ENCODE data around the gene GAMT.
A peak's percentile ranks its signal among the peaks of the same experiment; 100 is the strongest.

The GAMT gene

DNA sequence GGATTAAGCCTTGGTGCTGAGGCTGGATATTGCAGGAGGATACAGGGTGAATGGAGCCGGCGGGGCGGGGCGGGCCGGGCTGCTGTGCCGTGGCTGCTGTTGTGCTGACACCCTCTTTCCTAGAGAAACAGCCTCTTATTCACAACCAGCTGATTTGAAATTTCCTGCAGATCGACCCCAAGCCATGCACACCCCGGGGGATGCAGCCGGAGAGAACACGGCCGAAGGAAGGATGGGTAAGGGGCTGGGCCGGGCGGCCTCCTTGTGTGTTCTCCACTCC, 17.1 kb upstream of the GAMT start:
- Histone ChIP-seq H3K4me1 (ENCODE audit: insufficient read depth, low read length) (peaks cover 15% of the 10 kb centered on the region), H3K9me3 (ENCODE audit: control insufficient read depth, insufficient read depth, low read length) (no peaks in the 10 kb centered on the region), H3K36me3 (ENCODE audit: insufficient read depth, low read length) (peaks cover 6% of the 10 kb centered on the region), H3K9ac (ENCODE audit: low read depth, low read length) (no peak overlapping the region)

DNA sequence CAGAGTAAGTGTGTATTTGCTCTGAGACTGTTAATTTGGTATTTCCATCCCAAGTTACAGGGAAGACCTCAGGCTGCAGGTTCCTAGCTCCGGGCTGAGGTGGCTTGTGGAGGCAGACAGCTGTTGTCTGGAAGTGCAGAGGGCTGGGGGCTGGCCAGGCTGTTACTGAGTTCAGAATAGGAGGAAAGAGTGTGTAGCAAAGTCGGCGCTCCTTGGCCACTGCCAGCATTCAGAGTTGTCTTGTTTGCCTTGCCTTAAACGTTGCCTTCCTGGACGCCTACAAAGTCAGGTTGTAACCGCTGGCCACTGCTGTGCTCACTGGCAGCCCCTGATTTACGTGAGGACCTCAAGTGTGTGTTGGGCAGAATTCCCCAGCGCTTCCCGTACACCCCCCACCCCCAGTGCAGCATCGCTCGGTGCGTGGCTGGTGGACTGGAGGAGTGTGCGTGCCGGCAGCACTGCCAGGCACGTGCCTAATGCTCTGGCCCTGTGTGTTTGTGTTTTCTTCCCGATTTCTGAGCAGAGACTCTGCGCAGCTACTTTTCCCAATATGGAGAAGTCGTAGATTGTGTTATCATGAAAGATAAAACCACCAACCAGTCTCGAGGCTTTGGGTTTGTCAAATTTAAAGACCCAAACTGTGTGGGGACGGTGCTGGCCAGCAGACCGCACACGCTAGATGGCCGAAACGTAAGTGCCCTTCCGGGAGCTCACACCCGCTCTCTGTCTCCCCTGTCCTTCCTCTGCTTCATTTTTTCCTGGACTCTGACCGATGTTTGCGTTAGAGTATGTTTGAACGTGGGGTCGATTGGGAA, 16.5 kb upstream of the GAMT start:
- H3K9ac ChIP-seq (ENCODE audit: low read depth, low read length) = no peak overlapping the region
- no peaks in the 10 kb centered on the region for H3K9me3 ChIP-seq (ENCODE audit: control insufficient read depth, insufficient read depth, low read length)
- H3K36me3 ChIP-seq (ENCODE audit: insufficient read depth, low read length) = peaks cover 2% of the 10 kb centered on the region
- H3K4me1 ChIP-seq (ENCODE audit: insufficient read depth, low read length) = peaks cover 15% of the 10 kb centered on the region

DNA sequence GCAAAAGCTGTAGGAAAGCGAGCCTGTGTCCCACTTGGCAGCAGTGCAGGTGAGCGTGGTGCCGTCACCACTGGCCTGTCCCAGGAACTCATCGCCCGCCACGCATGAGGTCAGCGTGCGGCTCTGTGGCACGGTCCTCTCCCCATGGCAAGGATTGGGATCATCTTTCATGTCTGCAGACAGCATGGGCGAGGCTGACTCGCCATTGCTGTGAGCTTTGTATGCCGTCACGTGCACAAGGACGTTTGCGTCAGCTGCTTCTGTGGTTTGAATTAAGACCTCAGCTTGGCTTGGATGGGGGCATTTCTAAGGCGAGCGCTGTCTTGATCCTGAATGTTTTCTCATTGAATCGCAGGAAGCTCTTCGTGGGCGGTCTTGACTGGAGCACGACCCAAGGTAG, 15.8 kb upstream of the GAMT start:
- Histone ChIP-seq H3K9ac (ENCODE audit: low read depth, low read length) (no peak overlapping the region), H3K4me1 (ENCODE audit: insufficient read depth, low read length) (peaks cover 15% of the 10 kb centered on the region), H3K36me3 (ENCODE audit: insufficient read depth, low read length) (peaks cover 2% of the 10 kb centered on the region), H3K9me3 (ENCODE audit: control insufficient read depth, insufficient read depth, low read length) (no peaks in the 10 kb centered on the region)

DNA sequence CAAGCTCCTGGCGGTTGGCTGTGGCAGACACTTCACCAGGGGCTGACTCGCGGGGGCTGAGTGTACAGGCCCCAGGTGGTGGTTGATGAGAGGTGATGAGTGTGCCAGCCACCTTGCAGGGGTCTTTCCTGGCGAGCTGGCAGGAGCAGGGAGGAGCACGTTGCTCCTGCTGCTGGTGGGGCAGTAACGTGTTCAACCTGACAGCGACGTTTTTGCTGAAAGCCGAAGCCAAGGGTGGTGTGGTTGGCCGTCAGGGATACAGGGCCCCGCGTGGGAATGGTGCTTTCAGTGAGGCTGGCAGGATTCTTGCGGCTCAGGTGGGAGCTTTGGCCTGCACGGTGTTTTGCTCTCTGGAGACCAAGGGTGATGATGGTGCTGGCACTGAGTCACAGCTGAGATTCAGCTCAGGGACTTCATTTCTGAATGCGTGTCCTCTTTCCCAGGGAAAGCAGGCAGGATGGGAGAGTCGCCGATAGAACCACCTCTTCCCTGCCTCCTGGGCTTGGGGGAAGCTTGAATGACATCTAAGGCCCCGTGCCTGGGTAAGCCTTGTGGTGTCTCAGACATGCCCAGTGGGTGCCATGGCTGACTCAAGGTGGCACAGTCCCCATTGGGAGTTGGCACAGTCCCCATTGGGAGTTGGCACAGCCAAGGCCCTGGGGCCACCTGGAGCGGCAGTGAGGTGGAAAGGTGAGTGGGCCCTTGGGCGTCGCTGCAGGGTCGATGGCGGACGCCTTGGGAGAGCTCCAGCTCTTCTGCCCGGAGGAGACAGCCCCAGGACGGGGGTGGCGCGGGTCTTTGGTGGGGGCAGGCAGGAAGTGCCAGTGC, 14.9 kb upstream of the GAMT start:
- Histone ChIP-seq H3K9ac (ENCODE audit: low read depth, low read length) (peak overlapping the region; percentile 17; the same call in 1 of the 2 replicates), H3K4me1 (ENCODE audit: insufficient read depth, low read length) (peaks cover 15% of the 10 kb centered on the region), H3K36me3 (ENCODE audit: insufficient read depth, low read length) (peaks cover 2% of the 10 kb centered on the region), H3K9me3 (ENCODE audit: control insufficient read depth, insufficient read depth, low read length) (no peaks in the 10 kb centered on the region)

DNA sequence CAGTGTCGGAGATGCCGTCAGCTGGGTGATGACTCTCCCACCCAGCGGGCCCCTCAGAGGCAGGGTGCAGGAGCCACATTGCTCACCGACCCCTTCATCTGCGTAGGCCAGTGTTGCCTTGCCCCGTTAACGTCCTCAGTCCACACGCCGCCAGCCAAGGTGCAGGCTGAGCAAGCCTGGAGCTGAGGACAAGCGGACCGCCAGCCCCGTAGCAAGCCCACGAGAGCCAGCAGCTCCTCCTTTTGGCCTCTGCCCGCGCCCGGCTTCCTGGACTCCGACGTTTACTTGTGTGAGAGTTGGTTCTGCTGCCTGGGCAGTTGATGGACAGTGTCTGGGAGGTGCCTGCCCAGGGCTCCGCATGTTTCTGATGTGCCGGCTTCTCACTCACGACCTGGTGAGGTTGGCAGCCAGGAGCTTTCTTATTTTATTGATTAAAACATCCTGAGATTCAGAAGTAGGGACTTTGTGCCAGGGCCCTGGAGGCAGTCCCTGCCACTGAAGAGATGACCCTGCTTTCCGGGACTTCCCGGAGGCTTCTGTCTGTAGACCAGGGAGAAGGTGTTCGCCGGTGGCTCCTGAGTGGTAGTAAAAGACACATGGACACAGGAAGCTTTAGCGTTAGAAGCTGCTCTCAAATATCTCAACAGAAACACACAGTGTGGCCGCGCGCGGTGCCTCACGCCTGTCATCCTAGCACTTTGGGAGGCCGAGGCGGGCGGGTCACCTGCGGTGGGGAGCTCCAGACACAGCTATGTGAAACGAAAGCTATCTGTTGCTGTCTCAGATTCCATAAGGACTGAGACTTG, 11.9 kb upstream of the GAMT start:
- Histone ChIP-seq H3K9me3 (ENCODE audit: control insufficient read depth, insufficient read depth, low read length) (no peaks in the 10 kb centered on the region), H3K9ac (ENCODE audit: low read depth, low read length) (no peak overlapping the region), H3K36me3 (ENCODE audit: insufficient read depth, low read length) (no peaks in the 10 kb centered on the region; the same call in 1 of the 2 replicates), H3K4me1 (ENCODE audit: insufficient read depth, low read length) (peaks cover 20% of the 10 kb centered on the region)

DNA sequence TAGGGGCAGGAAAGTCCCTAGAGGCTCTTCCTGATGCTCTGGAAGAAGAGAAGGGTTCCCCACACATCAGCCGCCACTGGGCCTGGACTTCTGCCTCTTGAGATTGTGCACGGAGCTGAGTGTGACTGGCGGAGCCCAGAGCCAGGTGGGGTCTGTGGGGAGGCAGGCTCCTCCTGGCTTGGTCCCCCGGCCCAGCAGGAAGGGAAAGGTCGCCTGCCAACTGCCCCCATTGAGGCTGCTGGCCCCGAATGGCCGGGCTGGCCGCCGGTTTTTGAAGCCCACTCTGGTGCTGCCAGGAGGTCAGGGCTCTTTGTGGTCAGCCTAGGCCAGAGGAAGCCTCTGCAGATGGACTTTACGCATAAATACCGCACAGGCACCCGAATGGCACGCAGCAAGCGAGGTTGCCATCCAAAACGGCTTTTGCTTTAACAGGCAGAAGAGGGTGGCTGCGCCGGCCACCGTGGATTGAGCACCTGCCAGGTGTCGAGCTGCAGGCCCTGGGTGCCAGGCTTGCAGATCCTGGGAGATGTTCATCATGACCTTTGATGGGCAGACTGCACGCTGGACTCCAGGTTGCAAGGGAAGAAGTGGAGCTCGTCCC, 11.1 kb upstream of the GAMT start:
- no peak overlapping the region for H3K9ac ChIP-seq (ENCODE audit: low read depth, low read length)
- H3K36me3 ChIP-seq (ENCODE audit: insufficient read depth, low read length) = no peaks in the 10 kb centered on the region; the same call in 1 of the 2 replicates
- H3K4me1 ChIP-seq (ENCODE audit: insufficient read depth, low read length) = peaks cover 20% of the 10 kb centered on the region
- no peaks in the 10 kb centered on the region for H3K9me3 ChIP-seq (ENCODE audit: control insufficient read depth, insufficient read depth, low read length)

DNA sequence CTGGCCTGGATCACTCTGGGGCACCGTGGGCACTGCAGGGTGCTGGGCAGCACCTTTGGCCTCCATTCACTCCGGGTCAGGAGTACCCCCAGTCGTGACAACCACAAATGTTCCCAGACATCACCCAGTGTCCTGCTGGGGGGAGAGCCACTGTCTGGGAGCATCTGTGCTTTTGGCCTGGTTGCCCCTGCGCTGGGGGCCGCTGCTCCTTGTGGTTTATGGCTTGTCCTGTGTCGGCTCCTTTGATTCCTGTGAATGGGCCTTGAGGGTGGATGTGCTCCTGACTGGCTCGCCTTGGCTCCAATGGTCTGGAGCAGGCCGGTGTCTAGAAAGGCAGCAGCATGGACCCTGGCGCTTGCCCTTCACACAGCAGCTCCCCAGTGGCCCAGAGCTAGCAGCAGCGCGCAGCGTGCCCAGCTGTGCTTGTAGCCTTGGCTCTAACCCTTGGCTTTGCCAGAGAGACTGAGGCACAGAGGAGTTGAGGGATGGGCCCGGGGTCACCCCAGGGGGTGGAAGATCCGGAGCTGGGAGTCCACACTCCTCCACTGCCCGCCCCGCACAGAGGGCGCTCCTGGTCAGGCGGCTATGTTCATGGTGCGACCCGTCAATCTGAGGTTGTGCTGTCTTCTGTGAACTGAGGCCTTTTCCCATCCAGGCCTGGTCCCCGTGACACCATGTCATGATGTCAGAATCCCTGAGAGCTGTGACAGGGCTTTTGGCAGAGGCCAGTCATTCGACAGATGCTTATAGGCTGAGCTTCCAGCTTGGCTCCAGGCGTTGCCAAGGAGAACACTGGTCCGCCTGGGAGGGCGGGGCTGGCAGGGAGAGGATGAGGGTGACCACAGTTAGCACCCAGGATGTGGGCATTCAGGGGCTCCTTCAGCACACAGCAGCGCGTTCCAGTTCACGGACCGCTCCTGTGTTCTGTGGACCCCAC, 10.2 kb upstream of the GAMT start:
- no peak overlapping the region for H3K9ac ChIP-seq (ENCODE audit: low read depth, low read length)
- peaks cover 20% of the 10 kb centered on the region for H3K4me1 ChIP-seq (ENCODE audit: insufficient read depth, low read length)
- no peaks in the 10 kb centered on the region; the same call in 1 of the 2 replicates for H3K36me3 ChIP-seq (ENCODE audit: insufficient read depth, low read length)
- H3K9me3 ChIP-seq (ENCODE audit: control insufficient read depth, insufficient read depth, low read length) = no peaks in the 10 kb centered on the region

DNA sequence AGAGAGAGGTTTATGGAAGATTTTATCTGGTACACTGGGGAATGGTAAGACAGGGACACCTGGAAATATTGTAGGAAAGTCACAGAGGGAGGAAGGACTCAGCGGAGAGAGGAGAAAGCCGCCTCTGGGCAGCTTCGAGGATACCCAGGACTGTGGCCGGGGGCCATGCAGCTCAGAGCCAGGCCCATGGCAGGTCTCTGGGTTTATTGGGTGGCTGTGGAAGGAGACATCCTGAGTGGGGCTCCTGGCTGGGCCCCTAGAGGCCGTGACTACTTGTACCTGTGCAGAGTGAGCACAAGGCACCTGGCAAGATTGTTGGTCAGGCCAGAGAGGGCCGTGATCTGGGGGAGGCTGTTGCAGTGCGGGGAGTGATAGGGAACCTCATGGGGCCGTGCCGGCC, 9.4 kb upstream of the GAMT start:
- H3K36me3 ChIP-seq (ENCODE audit: insufficient read depth, low read length) = no peaks in the 10 kb centered on the region; the same call in 1 of the 2 replicates
- H3K9me3 ChIP-seq (ENCODE audit: control insufficient read depth, insufficient read depth, low read length) = no peaks in the 10 kb centered on the region
- peaks cover 12% of the 10 kb centered on the region for H3K4me1 ChIP-seq (ENCODE audit: insufficient read depth, low read length)
- no peak overlapping the region for H3K9ac ChIP-seq (ENCODE audit: low read depth, low read length)

DNA sequence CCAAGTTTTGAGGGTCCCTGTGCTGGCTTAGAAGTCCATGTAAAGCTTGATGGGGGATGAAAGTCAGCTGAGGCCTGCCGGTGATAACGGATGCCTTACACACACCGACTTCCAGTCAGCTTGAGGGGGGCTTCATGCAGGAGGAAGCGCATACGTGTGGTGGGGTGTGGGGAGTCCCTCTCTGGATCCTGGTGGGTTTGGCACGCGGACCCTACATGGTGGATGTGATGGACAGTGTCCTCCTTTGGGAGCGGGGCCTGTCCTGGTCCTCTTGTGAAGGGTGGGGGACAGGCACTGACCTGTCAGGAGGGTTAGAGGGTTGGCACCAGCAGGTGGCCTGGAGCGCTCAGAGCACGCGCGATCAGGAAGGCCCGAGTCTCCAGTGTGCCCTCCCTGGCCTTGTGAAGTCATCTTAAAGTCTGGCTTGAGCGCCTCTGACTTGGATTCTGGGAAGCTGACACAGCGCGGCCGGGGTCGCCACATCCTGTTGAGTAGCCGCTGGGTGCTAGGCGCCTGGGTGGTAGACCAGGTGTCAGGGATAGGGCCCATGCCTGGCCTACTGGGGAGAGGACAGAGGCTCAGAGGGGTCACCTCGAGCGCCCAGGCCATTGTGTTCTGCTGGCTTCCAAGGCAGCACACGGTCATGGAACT, 8.9 kb upstream of the GAMT start:
- H3K36me3 ChIP-seq (ENCODE audit: insufficient read depth, low read length) = no peaks in the 10 kb centered on the region; the same call in 1 of the 2 replicates
- H3K9me3 ChIP-seq (ENCODE audit: control insufficient read depth, insufficient read depth, low read length) = no peaks in the 10 kb centered on the region
- H3K9ac ChIP-seq (ENCODE audit: low read depth, low read length) = no peak overlapping the region
- H3K4me1 ChIP-seq (ENCODE audit: insufficient read depth, low read length) = peaks cover 9% of the 10 kb centered on the region; the same call in 1 of the 2 replicates

DNA sequence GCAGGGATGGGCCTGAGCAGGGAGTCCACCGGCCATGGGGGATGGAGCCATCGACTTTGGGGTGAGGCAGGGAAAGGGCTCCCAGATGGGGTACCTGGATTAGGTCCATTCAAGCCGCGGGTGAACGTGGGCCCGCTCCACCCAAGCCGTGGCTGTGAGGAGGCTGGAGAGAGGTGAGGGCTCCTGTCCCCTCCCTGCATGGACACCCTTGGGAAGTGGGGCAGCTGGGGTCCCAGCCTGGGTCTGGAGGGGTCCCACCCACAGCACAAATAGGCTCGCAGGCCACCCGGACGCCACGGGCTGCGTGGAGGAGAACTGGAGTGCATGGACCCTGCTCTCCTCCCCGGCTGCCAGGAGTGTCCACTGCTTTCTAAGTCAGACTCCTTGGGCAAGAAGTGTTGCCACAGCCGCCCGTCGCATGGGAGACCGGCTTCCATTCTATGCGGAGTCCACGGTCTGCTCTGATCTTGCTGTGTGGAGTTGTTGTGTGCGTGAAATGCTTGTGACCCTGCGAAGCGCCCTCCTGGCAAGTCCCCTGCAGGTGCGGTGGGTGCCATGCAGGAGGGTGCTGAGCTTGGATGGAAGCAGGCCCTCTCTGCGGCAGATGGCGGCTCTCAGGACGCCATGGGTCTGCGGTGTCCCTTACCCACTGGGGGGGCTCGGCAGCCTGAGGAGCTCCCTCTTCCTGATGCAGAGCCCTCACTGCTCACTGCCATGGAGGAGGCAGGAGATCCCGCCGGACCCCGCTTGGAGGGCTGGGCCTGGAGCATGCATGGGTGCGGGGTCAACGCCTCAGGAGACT, 8.1 kb upstream of the GAMT start:
- Histone ChIP-seq H3K36me3 (ENCODE audit: insufficient read depth, low read length) (no peaks in the 10 kb centered on the region; the same call in 1 of the 2 replicates), H3K4me1 (ENCODE audit: insufficient read depth, low read length) (peaks cover 4% of the 10 kb centered on the region; the same call in 1 of the 2 replicates), H3K9ac (ENCODE audit: low read depth, low read length) (peak overlapping the region; percentile 76), H3K9me3 (ENCODE audit: control insufficient read depth, insufficient read depth, low read length) (no peaks in the 10 kb centered on the region)

DNA sequence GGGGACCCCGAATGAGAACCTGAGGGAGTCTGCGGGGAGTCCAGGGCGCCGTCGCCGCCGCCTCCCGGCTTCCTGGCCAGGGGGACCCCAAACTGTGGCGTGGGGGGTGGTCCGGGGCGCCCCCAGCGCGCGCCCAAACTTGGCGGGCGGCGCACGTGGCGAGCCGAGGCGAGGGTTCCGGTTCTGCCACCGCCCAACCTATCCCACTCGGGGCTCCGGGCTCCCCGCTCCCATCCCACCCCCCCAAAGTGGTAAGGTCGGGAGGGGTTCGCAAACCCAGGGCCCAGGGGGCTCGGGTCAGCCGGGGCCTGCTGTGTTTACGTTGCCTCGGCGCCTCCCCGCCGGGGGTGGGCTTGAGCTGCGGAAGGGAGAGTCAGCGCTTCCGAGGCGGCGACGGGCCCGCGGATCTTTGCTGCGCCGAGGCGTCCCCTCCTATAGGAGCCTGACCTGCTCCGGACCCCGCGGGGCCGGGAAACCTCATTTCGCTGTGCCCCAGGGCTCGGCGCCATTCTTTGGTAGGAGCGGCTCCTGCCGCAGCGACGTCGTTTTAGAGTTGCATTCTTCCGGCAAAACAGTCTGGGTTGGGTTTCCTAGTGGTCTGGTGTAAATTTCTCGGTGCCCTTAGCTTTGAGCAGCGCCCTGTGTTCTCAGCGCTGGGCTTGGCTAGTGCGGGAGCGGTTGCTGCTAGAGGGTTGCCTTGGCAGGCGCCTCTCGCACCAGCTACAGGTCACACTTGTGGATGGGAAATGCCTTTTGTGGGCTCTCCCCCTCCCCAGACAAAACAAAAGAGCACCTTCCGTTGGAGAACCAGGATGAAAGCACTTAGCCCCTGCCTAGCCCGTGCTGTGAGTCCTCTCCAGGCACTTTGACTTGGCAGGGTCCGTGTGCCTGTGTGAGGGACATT, 7.2 kb upstream of the GAMT start:
- Histone ChIP-seq H3K9ac (ENCODE audit: low read depth, low read length) (peak overlapping the region; percentile 76), H3K4me1 (ENCODE audit: insufficient read depth, low read length) (peaks cover 4% of the 10 kb centered on the region; the same call in 1 of the 2 replicates), H3K36me3 (ENCODE audit: insufficient read depth, low read length) (no peaks in the 10 kb centered on the region), H3K9me3 (ENCODE audit: control insufficient read depth, insufficient read depth, low read length) (no peaks in the 10 kb centered on the region)

Data from ES-I3 (cell line).